Thoracic aorta (tissue), 2 donors: ENCODE results near the gene BBOF1. TPM values are rescaled to one million over a fixed set of nuclear protein-coding genes. Genes with fewer than 3 reads are reported as not detected.
"Not testable (repeated sequence)": the region's sequence is repeated elsewhere in the genome, so short reads cannot be mapped to it uniquely, and the experiment has no call there.

Experiments
- ATAC-seq: fragments of 150-250 bp; one replicate; pipeline ENCODE4 v1.8.0; 2017; ENCODE audit warnings: low read depth; ENCODE audit not compliant: insufficient number of reproducible peaks, low FRiP score
- DNase-seq: peaks from one replicate; pipeline ENCODE4 v3.0.0-alpha.2; 2020; ENCODE audit warnings: low spot score
- H3K27ac ChIP-seq, 2 donors: fragments of 200-600 bp; sonication (generic); 1 replicate in 1 of 2; 2 replicates in 1 of 2; pipeline ENCODE4 v1.5.1; 2016; ENCODE audit warnings: mild to moderate bottlenecking in 2 of 2, moderate library complexity in 2 of 2
- H3K27me3 ChIP-seq: fragments of 200-600 bp; sonication (generic); replicated peaks from 2 replicates; pipeline ENCODE4 v1.6.0; 2016; ENCODE audit warnings: mild to moderate bottlenecking; ENCODE audit not compliant: insufficient read depth
- H3K36me3 ChIP-seq: fragments of 200-600 bp; sonication (generic); one replicate; pipeline ENCODE4 v1.5.1; 2016
- H3K4me1 ChIP-seq, 2 donors: fragments of 200-600 bp; sonication (generic); 1 replicate in 1 of 2; 2 replicates in 1 of 2; pipeline versions ENCODE4 v1.5.1 to v1.6.0; 2016; ENCODE audit warnings: low read depth in 2 of 2, mild to moderate bottlenecking in 1 of 2; ENCODE audit not compliant: control insufficient read depth in 1 of 2
- H3K4me3 ChIP-seq: fragments of 200-600 bp; sonication (generic); 2 replicates; pipeline ENCODE4 v1.5.1; 2016; ENCODE audit warnings: mild to moderate bottlenecking
- H3K9me3 ChIP-seq: fragments of 200-600 bp; sonication (generic); 2 replicates; pipeline ENCODE4 v1.5.1; 2016
- total RNA-seq, 2 donors: library from RNA; depleted of rRNA; stranded (reverse); fragments of >200 nt; gene quantifications; one replicate each; pipeline versions ENCODE4 v1.1.0 to v1.2.3, GENCODE V29; 2016
- TF ChIP-seq, protein P1 (sequence below): fragments of 200-600 bp; sonication (generic); IDR thresholded peaks from one replicate; pipeline ENCODE4 v1.5.1; 2019; ENCODE audit warnings: antibody characterized with exemption

The BBOF1 gene
- total RNA-seq, 2 donors from 2014 or later, result 4.7 to 5.6 TPM

DNA sequence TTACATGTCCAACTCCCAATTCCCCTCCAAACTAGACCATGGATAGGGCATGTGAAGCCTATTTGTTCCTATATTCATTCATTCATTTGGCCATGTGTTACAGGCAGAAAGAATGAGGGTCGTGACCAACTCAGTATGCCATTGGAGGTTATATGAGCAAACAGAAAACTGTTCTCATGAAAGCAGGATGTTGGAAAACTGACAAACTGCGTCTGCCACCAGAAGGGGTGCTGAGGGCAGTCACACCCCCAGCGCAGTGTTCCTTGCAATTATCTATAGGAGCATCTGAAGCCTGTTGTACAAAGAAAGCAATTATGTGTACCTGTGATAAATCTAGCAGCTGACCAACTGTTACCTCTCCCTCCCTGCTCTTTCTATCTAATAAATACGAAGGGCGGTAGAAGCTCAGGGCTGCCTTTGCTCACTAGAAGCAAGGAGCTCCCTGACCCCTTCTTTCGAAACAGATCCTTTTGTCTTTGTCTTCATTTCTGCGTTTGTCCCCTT, 21.2 kb upstream of the BBOF1 start:
- Histone ChIP-seq H3K36me3 (no peaks in the 10 kb centered on the region), H3K9me3 (no peaks in the 10 kb centered on the region), H3K4me1 (no peaks in the 10 kb centered on the region), H3K27ac (no peak overlapping the region), H3K27me3 (no peaks in the 10 kb centered on the region), H3K4me3 (no peak overlapping the region)
- DNase-seq (no peak), ATAC-seq (no peak)
- TF ChIP-seq, protein P1, sequence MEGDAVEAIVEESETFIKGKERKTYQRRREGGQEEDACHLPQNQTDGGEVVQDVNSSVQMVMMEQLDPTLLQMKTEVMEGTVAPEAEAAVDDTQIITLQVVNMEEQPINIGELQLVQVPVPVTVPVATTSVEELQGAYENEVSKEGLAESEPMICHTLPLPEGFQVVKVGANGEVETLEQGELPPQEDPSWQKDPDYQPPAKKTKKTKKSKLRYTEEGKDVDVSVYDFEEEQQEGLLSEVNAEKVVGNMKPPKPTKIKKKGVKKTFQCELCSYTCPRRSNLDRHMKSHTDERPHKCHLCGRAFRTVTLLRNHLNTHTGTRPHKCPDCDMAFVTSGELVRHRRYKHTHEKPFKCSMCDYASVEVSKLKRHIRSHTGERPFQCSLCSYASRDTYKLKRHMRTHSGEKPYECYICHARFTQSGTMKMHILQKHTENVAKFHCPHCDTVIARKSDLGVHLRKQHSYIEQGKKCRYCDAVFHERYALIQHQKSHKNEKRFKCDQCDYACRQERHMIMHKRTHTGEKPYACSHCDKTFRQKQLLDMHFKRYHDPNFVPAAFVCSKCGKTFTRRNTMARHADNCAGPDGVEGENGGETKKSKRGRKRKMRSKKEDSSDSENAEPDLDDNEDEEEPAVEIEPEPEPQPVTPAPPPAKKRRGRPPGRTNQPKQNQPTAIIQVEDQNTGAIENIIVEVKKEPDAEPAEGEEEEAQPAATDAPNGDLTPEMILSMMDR, result no peak

DNA sequence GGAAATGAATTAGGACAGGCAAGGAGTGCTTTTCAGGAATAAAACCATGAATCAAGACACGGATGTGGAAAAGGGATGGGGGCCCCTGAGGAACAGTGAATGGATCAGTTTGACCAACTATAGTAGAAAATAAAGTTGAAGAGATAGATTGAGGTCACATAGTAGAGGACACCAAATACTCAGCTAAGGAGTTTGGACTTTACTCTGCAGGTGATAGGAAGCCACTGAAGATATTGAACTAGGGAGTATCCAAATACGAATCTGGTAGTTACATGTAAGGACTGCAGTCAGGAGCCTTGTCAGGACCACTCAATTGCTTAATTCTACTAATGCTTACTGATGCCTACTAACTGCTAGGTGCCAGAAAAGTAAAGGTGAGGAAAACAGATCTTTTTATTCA, 20.4 kb upstream of the BBOF1 start:
- TF ChIP-seq, protein P1, result no peak
- no peak for ATAC-seq

DNA sequence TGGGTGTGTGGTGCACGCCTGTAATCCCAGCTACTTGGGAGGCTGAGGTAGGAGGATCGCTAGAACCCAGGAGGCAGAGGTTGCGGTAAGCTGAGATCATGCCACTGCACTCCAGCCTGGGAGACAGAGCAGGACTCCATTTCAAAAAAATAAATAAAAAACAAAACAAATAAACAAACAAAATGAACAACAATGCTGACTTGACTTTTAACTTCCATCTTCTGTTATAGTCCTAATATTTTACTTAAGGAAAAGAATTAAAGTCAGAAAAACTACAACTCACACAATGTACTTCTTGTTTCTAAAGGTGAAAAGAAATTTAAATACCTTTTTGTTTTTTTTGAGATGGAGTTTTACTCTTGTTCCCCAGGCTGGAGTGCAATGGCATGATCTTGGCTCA, 13.5 kb upstream of the BBOF1 start:
- H3K27ac ChIP-seq, H3K4me1 ChIP-seq, H3K4me3 ChIP-seq, H3K9me3 ChIP-seq, ATAC-seq, DNase-seq, H3K36me3 ChIP-seq, H3K27me3 ChIP-seq: not testable (repeated sequence)

More for the DNA sequence above, 20.4 kb upstream of the BBOF1 start:
- Histone ChIP-seq H3K4me3 (no peak overlapping the region), H3K27me3 (no peaks in the 10 kb centered on the region), H3K27ac (no peak overlapping the region), H3K4me1 (no peaks in the 10 kb centered on the region), H3K36me3 (no peaks in the 10 kb centered on the region), H3K9me3 (no peaks in the 10 kb centered on the region)
- DNase-seq, result no peak

DNA sequence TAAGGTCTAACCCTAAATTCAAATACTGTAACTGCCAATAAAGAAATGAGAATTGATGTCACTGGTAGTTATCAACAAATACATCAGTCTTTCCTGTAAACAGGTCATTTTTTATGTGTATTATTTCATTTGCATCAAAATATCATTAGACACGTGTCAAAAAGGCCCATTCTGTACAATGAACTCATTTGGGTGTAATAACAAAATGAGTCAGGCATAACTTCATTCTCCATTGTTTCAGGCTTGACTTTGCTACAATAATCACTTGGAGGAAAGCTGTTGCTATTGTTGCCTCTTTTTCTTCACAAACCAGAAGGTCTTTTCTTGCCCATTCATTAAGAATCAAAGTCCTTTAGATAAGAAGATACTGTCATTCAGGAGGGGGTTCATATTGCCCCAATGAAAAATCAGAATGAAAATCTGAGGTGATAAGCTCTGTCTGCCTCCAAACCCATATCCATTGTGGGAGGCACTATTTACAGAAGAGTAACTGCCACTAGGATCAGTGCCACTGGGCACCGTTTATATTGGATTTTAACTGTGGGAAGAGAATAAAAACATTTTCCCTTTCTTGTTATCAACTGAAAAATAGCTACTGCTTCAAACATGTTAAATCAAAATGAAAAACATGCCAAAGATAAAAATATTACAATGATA, 10.2 kb upstream of the BBOF1 start:
- H3K36me3 ChIP-seq, result no peaks in the 10 kb centered on the region
- H3K9me3 ChIP-seq, result no peaks in the 10 kb centered on the region
- DNase-seq, result no peak
- ATAC-seq, result no peak
- H3K27ac ChIP-seq, result no peak overlapping the region
- no peak overlapping the region for H3K4me3 ChIP-seq
- H3K4me1 ChIP-seq, result no peaks in the 10 kb centered on the region
- H3K27me3 ChIP-seq, result no peaks in the 10 kb centered on the region
- TF ChIP-seq, protein P1, result no peak

DNA sequence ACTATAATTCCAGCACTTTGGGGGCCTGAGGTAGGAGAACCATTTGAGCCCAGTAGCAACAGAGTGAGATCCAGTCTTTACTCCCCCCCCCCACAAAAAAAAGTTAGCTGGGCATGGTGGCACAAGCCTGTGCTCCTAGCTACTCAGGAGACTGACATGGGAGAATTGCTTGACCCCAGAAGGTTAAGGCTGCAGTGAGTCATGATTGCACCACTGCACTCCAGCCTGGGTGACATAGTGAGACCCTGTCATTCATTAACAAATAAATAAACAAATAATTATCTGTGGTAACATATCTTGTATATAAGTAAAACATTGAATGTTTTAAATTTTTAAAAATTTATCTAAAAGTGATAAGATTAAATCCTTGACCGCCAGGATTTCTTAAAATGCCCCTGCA, 4.8 kb upstream of the BBOF1 start:
- peaks cover 5% of the 10 kb centered on the region in 2 donors for H3K4me1 ChIP-seq
- H3K27me3 ChIP-seq, result no peaks in the 10 kb centered on the region
- DNase-seq (no peak), ATAC-seq (no peak)
- no peak overlapping the region for H3K27ac ChIP-seq
- H3K36me3 ChIP-seq, result no peaks in the 10 kb centered on the region
- no peak overlapping the region for H3K4me3 ChIP-seq
- TF ChIP-seq, protein P1, result no peak
- no peaks in the 10 kb centered on the region for H3K9me3 ChIP-seq

DNA sequence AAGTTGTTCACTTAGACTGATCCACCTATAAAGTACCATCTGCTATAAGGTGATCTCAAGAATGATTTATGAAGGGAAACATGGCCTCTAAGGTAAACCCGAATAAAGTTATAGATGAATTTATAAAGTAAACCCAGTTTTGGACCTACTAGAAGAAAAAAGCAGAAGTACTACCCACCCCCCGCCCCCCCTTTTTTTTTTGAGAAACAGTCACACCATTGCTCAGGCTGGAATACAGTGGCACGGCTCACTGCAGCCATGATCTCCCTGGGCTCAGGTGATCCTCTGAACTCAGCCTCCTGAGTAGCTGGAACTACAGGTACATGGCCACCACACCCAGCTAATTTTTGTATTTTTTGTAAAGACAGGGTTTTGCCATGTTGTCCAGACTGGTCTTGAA, 4.0 kb upstream of the BBOF1 start:
- no peak overlapping the region for H3K27ac ChIP-seq
- H3K36me3 ChIP-seq, result no peaks in the 10 kb centered on the region
- no peaks in the 10 kb centered on the region for H3K9me3 ChIP-seq
- H3K4me1 ChIP-seq, result peaks cover 8 to 14% of the 10 kb centered on the region in 2 donors
- no peaks in the 10 kb centered on the region for H3K27me3 ChIP-seq
- ATAC-seq, result no peak
- no peak for DNase-seq
- TF ChIP-seq, protein P1, result no peak
- no peak overlapping the region for H3K4me3 ChIP-seq
